Fibroblast of mammary gland (primary cell): ENCODE results near the gene CAMK2D.

Experiments
- DNase-seq: peaks from one replicate; pipeline ENCODE4 v3.0.0-alpha.2; 2010; ENCODE audit warnings: low read depth
- H3K4me3 ChIP-seq: 2 replicates; pipeline ENCODE4 v1.5.1; 2011; ENCODE audit warnings: low read depth, mild to moderate bottlenecking, low read length, moderate library complexity; ENCODE audit not compliant: control insufficient read depth
- CTCF ChIP-seq: conservative IDR thresholded peaks from 2 replicates; pipeline ENCODE4 v1.5.1; 2011; ENCODE audit warnings: low read depth, low read length, inconsistent platforms; ENCODE audit not compliant: control insufficient read depth, insufficient read depth

CAMK2D gene

GRCh38 chr4:113601636-113602035 lies 159.9 kb downstream of the CAMK2D start:
- DNase-seq = no peak
- TF ChIP-seq CTCF = no peak
- H3K4me3 ChIP-seq = no peak overlapping the region

GRCh38 chr4:113596396-113596795 lies 165.1 kb downstream of the CAMK2D start:
- TF ChIP-seq CTCF = no peak
- H3K4me3 ChIP-seq = no peak overlapping the region
- no peak for DNase-seq

- no peak for DNase-seq
- no peak for TF ChIP-seq CTCF
- no peak overlapping the region for H3K4me3 ChIP-seq
These were observed 167.3 kb downstream of the CAMK2D start for GRCh38 chr4:113594231-113594556.

- no peak for DNase-seq
- TF ChIP-seq CTCF = no peak
- no peak overlapping the region for H3K4me3 ChIP-seq
These were observed 167.9 kb downstream of the CAMK2D start for GRCh38 chr4:113593400-113594230.

GRCh38 chr4:113591982-113592381 lies 169.6 kb downstream of the CAMK2D start:
- TF ChIP-seq CTCF = no peak
- peak; percentile 8 for DNase-seq

GRCh38 chr4:113588895-113589668 lies 172.5 kb downstream of the CAMK2D start:
- no peak for TF ChIP-seq CTCF
- no peak overlapping the region for H3K4me3 ChIP-seq
- no peak for DNase-seq

More at GRCh38 chr4:113591982-113592381, 169.6 kb downstream of the CAMK2D start:
- no peak overlapping the region for H3K4me3 ChIP-seq
